WI38 (cell line): ENCODE data around the gene ABHD15.

Experiments used
- H3K4me3 ChIP-seq: 2 replicates; pipeline ENCODE4 v1.5.1; 2011; ENCODE audit warnings: low read depth, mild to moderate bottlenecking, control low read depth, low read length
- CTCF ChIP-seq: IDR thresholded peaks from 2 replicates; pipeline ENCODE4 v1.5.1; 2012; ENCODE audit warnings: low read depth, mild to moderate bottlenecking, control low read depth, low read length

Gene ABHD15

GRCh38 chr17:29573871-29574731 lies 7.3 kb upstream of the ABHD15 start:
- no peak overlapping the region for H3K4me3 ChIP-seq
- no peak for TF ChIP-seq CTCF

GRCh38 chr17:29573558-29573869 lies 6.7 kb upstream of the ABHD15 start:
- TF ChIP-seq CTCF = no peak
- no peak overlapping the region for H3K4me3 ChIP-seq

GRCh38 chr17:29572691-29573557 lies 6.1 kb upstream of the ABHD15 start:
- TF ChIP-seq CTCF = peak; percentile 32; the same call in 1 of the 2 replicates
- H3K4me3 ChIP-seq = no peak overlapping the region

- H3K4me3 ChIP-seq = no peak overlapping the region
- TF ChIP-seq CTCF = no peak
These were observed 5.2 kb upstream of the ABHD15 start for GRCh38 chr17:29571883-29572681.

- H3K4me3 ChIP-seq = no peak overlapping the region
- TF ChIP-seq CTCF = no peak
These were observed 4.6 kb upstream of the ABHD15 start for GRCh38 chr17:29571486-29571882.

GRCh38 chr17:29570521-29570920 lies 3.7 kb upstream of the ABHD15 start:
- no peak for TF ChIP-seq CTCF
- no peak overlapping the region for H3K4me3 ChIP-seq
